AG04450 (cell line): ENCODE results near the gene FURIN. TPM values are rescaled to one million over a fixed set of nuclear protein-coding genes. Genes with fewer than 3 reads are reported as not detected.
"Not testable (repeated sequence)": the region's sequence is repeated elsewhere in the genome, so short reads cannot be mapped to it uniquely, and the experiment has no call there.

Source experiments
- CTCF ChIA-PET: fragments of 300-600, 350-600 bp; formaldehyde crosslinking; extraction: SDS; loops from one replicate; lab custom pipeline; 2022; ENCODE audit warnings: antibody characterized with exemption, inconsistent platforms; lab: Charles Lee
- POLR2A ChIA-PET: fragments of 350-600 bp; formaldehyde crosslinking; extraction: SDS; loops from one replicate; lab custom pipeline; 2021; ENCODE audit warnings: antibody characterized with exemption, inconsistent platforms; lab: Yijun Ruan, JAX
- DNase-seq: peaks from one replicate; pipeline ENCODE4 v3.0.0-alpha.2; 2011; ENCODE audit warnings: low read depth, low spot score
- H3K27ac ChIP-seq: one replicate; pipeline ENCODE4 v1.5.1; 2012; ENCODE audit warnings: low read depth, low read length, control low read depth
- H3K27me3 ChIP-seq: one replicate; pipeline ENCODE4 v1.6.0; 2012; ENCODE audit warnings: low read length; ENCODE audit not compliant: control insufficient read depth, insufficient read depth
- H3K4me3 ChIP-seq: 2 replicates; pipeline ENCODE4 v1.5.1; 2011; ENCODE audit warnings: mild to moderate bottlenecking, low read depth, low read length, control low read depth
- H3K9me3 ChIP-seq: 2 replicates; pipeline ENCODE4 v1.5.1; 2012; ENCODE audit warnings: low read length; ENCODE audit not compliant: control insufficient read depth, insufficient read depth
- CTCF ChIP-seq: IDR thresholded peaks from 2 replicates; pipeline ENCODE4 v1.5.1; 2011; ENCODE audit warnings: low read depth, low read length, control low read depth, inconsistent platforms
- polyA plus RNA-seq: library from polyadenylated mRNA; depleted of rRNA; stranded (reverse); fragments of >200 nt; gene quantifications from 2 replicates; pipeline ENCODE4 v1.2.3, GENCODE V29; 2011

FURIN gene
- polyA plus RNA-seq, 1 experiment, result 14.0 TPM

DNA sequence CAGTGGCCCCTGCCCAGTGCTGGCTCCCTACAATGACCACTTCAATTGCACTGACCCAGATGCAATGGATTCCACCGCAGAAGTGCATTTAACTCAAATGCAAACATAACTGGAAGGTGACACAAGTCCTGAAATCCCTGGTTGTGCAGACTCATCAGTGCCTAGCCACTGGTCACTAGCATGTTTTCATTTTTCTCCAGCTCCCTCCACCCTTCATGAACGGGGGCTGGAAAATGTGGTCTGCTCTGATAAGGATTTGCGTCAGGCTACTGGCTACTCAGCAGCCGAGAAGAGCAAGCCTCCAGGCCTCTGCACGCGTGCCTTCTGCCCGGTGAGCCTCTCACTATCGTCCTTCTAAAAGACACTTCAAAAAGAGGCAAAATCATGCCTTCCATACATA is 27.4 kb upstream of the FURIN start:
- Histone ChIP-seq H3K27ac (no peak overlapping the region), H3K27me3 (peaks cover 3% of the 10 kb centered on the region), H3K9me3 (no peaks in the 10 kb centered on the region; the same call in 1 of the 2 replicates), H3K4me3 (no peak overlapping the region)
- ChIA-PET POLR2A (no interaction called here), CTCF (no interaction called here)
- no peak for DNase-seq
- TF ChIP-seq CTCF, result no peak

DNA sequence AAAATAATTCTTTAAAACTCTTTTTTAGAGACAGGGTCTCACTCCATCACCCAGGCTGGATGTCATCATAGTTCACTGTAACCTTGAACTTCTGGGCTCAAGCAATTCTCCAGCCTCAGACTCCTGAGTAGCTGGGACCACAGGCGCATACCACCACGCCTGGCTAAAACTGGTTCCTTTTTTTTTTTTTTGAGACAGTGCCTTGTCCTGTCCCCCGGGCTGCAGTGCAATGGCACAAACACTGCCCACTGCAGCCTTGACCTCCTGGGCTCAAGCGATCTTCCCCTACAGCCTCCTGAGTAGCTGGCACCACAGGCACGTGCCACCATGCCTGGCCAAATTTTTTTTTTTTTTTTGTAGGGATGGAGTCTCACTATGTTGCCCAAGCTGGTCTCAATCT is 23.7 kb upstream of the FURIN start:
- no peak for DNase-seq
- Histone ChIP-seq H3K9me3 (no peaks in the 10 kb centered on the region), H3K4me3 (no peak overlapping the region), H3K27ac (peak overlapping the region; percentile 87), H3K27me3 (peaks cover 3% of the 10 kb centered on the region)
- TF ChIP-seq CTCF, result no peak
- CTCF ChIA-PET, result interaction anchor here (0.7 to 1.7 kb wide), 2 partner anchors 76 to 197 kb away, joined by 3 to 7 read pairs; no protein-coding TSS in a partner anchor
- POLR2A ChIA-PET, result interaction anchor here (1.1 kb wide), 1 partner anchor 27 kb away, joined by 8 read pairs; no protein-coding TSS in a partner anchor

DNA sequence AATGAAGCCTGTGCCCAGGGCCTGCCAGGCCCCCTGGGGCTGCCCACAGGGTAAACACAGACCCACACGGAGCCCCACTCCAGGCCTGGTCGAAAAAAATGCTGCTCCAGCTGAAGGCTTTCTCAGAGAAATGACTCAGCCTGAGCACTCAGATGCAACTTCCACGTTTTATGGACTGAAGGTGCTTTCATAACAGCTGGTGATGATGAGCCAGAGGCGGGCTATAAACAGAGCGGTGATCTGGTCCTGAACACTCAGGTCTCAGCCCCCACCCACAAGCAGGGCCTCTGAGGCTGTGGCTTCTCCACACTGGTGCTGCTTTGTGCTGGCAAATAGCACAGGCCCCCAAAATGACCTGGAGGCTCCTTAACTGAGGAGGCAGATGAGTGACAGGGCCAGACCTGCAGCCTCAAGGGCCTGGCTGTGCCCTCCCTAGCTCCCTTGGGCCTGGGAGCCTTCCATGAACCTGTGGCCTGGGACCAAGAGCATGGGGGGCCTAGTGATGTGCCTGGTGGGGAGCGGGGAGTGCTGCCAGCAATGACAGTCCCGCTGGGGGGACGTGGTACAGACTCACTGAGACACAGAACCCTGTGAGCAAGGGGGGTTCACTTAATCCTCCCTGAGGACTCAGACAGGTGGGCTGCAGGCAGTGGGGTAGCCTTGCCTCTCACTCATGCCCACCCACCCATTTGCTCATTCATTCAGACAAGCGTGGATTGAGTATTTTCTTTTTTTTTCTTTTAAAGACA is 23.0 kb upstream of the FURIN start:
- no peak for TF ChIP-seq CTCF
- H3K27ac ChIP-seq, result peak overlapping the region; percentile 87
- ChIA-PET POLR2A (interaction anchor here (0.7 to 1.1 kb wide), 2 partner anchors 26 to 39 kb away, joined by 8 to 9 read pairs; no protein-coding TSS in a partner anchor), CTCF (interaction anchor here (0.7 to 1.7 kb wide), 2 partner anchors 76 to 198 kb away, joined by 3 to 7 read pairs; no protein-coding TSS in a partner anchor)
- H3K9me3 ChIP-seq, result no peaks in the 10 kb centered on the region
- DNase-seq, result peak; percentile 82
- peaks cover 3% of the 10 kb centered on the region for H3K27me3 ChIP-seq
- no peak overlapping the region for H3K4me3 ChIP-seq

GRCh38 chr15:90849424-90849823 is 19.0 kb upstream of the FURIN start:
- H3K4me3 ChIP-seq, H3K27me3 ChIP-seq, CTCF ChIA-PET, H3K9me3 ChIP-seq, POLR2A ChIA-PET, H3K27ac ChIP-seq, DNase-seq: not testable (repeated sequence)

DNA sequence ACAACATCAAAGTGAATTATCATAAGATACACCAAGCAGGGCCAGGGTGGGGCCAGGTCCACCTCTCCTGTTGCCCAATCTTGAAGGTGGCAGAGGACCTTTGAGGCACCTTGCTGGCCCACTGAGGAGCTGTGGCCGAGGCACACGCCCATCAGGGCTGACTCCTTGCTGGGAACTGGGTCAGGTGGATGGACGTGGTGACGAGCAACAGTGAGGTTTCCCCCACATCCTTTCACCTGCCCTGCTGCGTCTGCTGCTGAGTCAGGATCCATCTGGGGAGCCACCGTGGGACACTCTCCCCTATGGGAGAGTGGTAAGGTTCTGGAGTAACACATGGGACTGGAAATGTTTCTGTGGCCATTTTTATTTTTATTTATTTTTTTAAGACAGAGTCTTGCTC is 17.3 kb upstream of the FURIN start:
- H3K4me3 ChIP-seq, result no peak overlapping the region
- POLR2A ChIA-PET, result no interaction called here
- no peaks in the 10 kb centered on the region for H3K9me3 ChIP-seq
- no peak overlapping the region for H3K27ac ChIP-seq
- no peak for TF ChIP-seq CTCF
- no peak for DNase-seq
- CTCF ChIA-PET, result no interaction called here
- no peaks in the 10 kb centered on the region for H3K27me3 ChIP-seq
